Activated T-cell treated with anti-CD3 and anti-CD28 coated beads, Interleukin-2, amount 50 U/mL, for 4 hours (primary cell): ENCODE data around the gene TRAFD1. TPM values are rescaled to one million over a fixed set of nuclear protein-coding genes. Genes with fewer than 3 reads are reported as not detected.
"Not testable (repeated sequence)": the region's sequence is repeated elsewhere in the genome, so short reads cannot be mapped to it uniquely, and the experiment has no call there.

ENCODE experiments used
- ATAC-seq, 2 donors: fragments of 200-7000 bp; cut with Tn5 transposase; one replicate each; pipeline ENCODE4 v1.10.0; 2021
- DNase-seq: peaks from one replicate; pipeline ENCODE4 v3.0.0-alpha.2; 2020
- H3K27me3 Mint-ChIP-seq: one replicate; pipeline ENCODE4 v1.8.0; 2021; ENCODE audit warnings: low read depth, mixed read lengths
- H3K36me3 Mint-ChIP-seq: one replicate; pipeline ENCODE4 v1.8.0; 2022; ENCODE audit warnings: mixed read lengths; ENCODE audit not compliant: insufficient read depth
- H3K4me1 Mint-ChIP-seq: one replicate; pipeline ENCODE4 v1.8.0; 2021; ENCODE audit warnings: low read depth, mixed read lengths
- H3K4me3 Mint-ChIP-seq: one replicate; pipeline ENCODE4 v1.8.0; 2021; ENCODE audit warnings: mild to moderate bottlenecking, moderate library complexity, mixed read lengths
- H3K9me3 Mint-ChIP-seq: one replicate; pipeline ENCODE4 v1.8.0; 2021; ENCODE audit warnings: mixed read lengths
- total RNA-seq, 3 donors: library from RNA; stranded (reverse); gene quantifications; one replicate each; pipeline ENCODE4 v1.2.1, GENCODE V29; 2021

Gene TRAFD1
- total RNA-seq, 3 donors from 2014 or later: 47.1 to 52.3 (median 49.4) TPM

DNA sequence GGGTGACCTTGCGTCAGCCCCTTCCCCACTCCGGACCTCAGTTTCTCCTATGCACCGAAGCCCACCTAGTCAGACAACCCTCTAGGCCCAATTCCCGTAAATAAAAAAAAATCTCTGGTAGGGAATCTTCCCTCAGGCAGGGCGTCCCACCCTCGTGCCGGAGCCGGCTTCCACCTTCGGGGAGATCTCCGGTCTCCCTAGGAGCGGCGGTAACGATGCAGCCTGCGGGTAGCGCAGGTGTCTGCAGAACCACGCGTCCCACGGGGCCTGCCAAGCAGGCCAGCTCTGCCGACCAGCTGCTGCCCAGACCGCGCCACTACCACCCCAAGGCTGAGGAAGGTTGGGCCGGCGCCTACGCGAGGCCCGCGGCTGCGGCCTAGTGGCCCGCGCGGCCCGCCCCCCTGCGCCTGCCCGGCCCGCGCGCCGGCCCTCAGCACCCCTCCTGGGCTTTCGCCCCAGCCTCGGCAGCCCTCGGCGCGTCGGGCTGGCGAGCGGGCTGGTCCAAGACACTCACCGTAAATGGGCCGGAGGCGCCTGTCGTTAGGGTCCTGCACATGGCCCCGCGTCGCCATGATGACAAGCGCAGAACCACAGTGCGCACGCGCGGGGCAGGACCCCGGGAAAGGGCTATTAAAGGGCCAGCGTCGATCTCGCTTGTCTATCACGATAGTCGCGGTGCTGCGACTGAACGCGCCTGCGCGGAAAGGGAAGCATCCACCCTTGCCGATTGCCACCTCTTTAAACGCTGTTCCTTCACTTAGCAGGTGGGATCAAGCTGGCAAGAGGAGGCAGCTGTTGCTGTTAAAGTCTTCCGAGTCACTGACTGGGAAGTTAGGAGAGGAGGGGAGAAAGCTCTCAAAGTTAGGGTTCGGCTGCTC lies 16.9 kb upstream of the TRAFD1 start, which contains the start of gene NAA25:
Gene NAA25, minus strand, starts transcription at position 582 of the 878 bp plus-strand sequence. Its CDS starts 10 bp downstream, at position 572.
- peak within 1 kb of the TSS; percentile 93 for H3K4me3 Mint-ChIP-seq
- peaks cover 42% of the 10 kb centered on the region for H3K4me1 Mint-ChIP-seq
- DNase-seq (peak; percentile 83), ATAC-seq (peak; percentile 84 to 91)
- no peaks in the 10 kb centered on the region for H3K27me3 Mint-ChIP-seq
- peaks cover 21% of the 10 kb centered on the region for H3K36me3 Mint-ChIP-seq
- H3K9me3 Mint-ChIP-seq: no peaks in the 10 kb centered on the region

DNA sequence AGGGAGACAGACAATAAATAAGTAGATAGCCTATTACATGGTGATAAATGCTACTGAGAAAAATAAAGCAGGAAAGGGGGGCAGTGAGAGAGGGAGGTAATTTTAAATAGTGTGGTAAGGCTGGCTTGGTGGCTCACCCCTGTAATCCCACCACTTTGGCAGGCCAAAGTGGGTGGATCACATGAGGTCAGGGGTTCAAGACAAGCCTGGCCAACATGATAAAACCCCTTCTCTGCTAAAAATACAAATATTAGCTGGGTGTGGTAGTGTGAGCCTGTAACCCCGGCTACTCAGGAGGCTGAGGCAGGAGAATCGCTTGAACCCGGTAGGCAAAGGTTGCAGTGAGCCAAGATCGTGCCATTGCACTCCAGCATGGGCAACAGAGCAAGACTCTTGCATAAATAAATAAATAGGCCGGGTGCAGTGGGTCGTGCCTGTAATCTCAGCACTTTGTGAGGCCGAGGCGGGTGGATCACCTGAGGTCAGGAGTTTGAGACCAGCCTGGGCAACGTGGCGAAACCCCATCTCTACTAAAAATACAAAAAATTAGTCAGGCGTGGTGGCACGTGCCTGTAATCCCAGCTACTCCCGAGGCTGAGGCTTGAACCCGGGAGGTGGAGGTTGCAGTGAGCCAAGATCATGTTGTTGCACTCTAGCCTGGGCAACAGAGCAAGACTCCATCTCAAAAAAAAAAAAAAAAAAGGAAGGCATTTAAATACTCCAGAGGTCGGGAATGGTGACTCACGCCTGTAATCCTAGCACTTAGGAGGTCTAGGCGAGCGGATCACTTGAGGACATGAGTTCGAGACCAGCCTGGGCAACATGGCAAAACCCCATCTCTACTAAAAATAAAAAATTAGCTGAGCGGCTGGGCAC lies 14.3 kb upstream of the TRAFD1 start:
- not testable (repeated sequence) for H3K4me3 Mint-ChIP-seq, H3K9me3 Mint-ChIP-seq, H3K27me3 Mint-ChIP-seq, H3K36me3 Mint-ChIP-seq, DNase-seq, ATAC-seq
- H3K4me1 Mint-ChIP-seq: peaks cover 25% of the 10 kb centered on the region

DNA sequence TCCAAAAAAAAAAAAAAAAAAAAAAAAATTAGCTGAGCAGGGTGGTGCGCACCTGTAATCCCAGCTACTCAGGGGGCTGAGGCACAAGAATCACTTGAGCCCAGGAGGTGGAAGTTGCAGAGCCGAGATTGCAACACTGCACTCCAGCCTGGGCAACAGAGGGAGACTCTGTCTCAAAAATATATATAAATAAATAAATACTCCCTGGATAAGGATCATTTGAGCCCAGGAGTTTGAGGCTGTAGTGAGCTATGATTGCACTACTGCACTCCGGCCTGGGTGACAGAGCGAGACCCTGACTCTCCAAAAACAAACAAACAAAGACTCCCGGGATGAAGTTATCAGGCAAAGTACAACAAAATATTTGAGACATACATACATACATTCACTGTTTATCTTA lies 13.4 kb upstream of the TRAFD1 start:
- Mint-ChIP-seq H3K4me1 (peaks cover 21% of the 10 kb centered on the region), H3K27me3 (no peaks in the 10 kb centered on the region), H3K9me3 (no peaks in the 10 kb centered on the region), H3K36me3 (no peaks in the 10 kb centered on the region), H3K4me3 (no peak overlapping the region)
- ATAC-seq (no peak), DNase-seq (no peak)

DNA sequence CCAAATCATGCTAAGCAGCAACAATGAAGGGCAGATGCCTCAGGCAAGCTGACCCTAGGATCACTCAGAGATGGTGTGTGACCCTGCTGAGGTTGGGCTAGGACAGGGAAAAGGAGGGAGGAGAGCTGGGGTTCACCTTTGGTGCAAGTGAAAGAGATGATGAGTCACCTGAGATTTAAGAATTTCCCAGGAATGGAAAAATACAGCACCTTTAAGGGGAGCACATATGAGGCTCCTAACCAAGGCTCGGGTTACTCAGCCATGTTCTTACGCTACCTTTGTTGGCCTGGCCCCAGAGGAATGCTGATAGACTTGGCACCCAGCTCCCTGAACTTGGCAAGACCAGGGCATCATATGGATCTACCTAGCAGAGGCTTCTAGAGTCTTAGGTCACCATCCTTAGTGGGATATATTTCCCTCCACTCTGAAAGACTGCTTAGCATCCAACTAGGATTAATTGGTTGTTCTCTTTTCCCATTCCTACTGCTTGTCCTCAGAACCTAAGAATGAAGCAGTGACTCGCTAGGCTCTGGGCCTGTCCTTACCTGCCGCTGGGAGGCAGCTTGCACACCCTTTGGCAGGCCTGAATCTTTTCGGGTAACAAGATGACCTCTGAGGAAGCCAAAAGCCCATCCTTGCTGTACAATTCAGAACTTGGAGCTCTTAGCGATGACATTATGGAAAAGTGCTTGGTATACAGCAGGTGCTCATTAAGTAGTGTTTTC lies 12.8 kb upstream of the TRAFD1 start:
- no peak overlapping the region for H3K4me3 Mint-ChIP-seq
- H3K27me3 Mint-ChIP-seq: no peaks in the 10 kb centered on the region
- ATAC-seq (no peak), DNase-seq (no peak)
- peaks cover 15% of the 10 kb centered on the region for H3K4me1 Mint-ChIP-seq
- H3K9me3 Mint-ChIP-seq: no peaks in the 10 kb centered on the region
- no peaks in the 10 kb centered on the region for H3K36me3 Mint-ChIP-seq

DNA sequence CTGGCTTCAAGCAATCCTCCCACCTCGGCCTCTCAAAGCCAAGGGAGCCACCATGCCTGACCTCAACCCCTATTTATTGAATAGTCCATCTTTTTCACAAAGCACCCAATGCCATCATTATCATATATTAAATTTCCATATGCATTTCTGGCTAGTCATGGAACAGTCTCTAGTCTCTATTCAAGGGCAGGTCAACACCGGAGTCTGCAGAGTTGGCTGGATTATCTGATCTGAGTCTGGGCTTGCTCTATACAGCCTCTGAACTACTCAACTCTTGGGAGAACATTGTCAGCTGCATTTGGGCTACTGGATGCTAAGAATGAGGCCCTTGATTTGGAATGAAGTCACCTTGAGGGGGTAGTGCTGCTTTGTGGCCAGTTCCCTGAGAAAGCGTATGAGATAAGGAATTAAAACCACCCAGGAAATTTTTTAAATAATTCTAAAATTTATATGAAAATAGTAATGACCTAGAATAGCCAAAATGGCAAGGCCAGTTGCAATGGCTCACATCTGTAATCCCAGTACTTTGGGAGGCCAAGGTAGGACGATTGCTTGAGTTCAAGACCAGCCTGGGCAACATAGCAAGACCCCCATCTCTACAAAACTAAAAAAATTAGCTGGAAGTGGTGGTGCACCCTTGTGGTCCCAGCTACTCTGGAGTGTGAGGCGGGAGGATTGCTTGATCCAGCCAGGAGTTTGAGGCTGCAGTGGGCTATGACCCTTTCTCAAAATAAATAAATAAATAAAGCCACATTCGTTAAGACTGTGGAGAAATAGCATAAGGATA lies 9.9 kb upstream of the TRAFD1 start:
- DNase-seq (no peak), ATAC-seq (no peak)
- no peaks in the 10 kb centered on the region for H3K27me3 Mint-ChIP-seq

DNA sequence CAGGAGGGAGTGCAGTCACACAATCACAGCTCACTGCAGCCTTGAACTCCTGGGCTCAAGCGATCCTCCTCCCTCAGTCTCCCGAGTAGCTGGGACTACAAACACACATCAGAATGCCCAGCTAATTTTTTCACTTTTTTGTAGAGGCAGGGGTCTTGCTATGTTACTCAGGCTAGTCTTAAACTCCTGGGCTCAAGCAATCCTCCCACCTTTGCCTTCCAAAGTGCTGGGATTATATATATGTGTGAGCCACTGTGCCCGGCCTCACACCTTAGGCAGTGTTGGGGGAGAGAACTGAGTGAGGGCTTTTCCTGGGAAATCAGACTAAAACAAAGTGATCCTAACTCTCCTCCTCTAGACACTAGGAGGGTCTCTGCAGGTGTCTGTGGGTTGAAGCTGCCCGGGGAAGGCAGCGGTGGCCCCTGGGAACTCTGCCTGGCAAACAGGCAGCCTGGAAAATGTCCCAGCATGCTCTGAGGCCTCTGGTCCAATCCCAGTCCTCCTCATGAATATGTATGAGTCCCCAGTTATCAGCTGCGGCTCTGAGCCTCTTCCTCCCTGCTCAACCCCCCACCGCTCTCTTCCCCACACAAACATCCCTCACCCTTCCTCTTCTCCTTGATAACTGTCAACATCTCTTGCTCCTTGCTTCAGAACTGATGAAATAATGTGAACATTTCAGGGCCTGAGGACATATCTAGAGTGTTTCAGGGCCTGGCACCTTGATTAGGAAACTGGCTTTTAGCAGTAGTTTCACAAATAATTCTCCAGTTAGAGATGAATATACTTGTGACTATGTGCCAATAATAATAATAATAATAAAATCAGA lies 8.9 kb upstream of the TRAFD1 start:
- Mint-ChIP-seq H3K36me3 (no peaks in the 10 kb centered on the region), H3K27me3 (peaks cover 3% of the 10 kb centered on the region), H3K4me1 (peaks cover 10% of the 10 kb centered on the region), H3K4me3 (no peak overlapping the region), H3K9me3 (no peaks in the 10 kb centered on the region)
- DNase-seq (no peak), ATAC-seq (peak; percentile 58 to 78)

More for the DNA sequence above, 9.9 kb upstream of the TRAFD1 start:
- H3K4me1 Mint-ChIP-seq: peaks cover 10% of the 10 kb centered on the region
- H3K9me3 Mint-ChIP-seq: no peaks in the 10 kb centered on the region
- H3K4me3 Mint-ChIP-seq: no peak overlapping the region
- no peaks in the 10 kb centered on the region for H3K36me3 Mint-ChIP-seq

DNA sequence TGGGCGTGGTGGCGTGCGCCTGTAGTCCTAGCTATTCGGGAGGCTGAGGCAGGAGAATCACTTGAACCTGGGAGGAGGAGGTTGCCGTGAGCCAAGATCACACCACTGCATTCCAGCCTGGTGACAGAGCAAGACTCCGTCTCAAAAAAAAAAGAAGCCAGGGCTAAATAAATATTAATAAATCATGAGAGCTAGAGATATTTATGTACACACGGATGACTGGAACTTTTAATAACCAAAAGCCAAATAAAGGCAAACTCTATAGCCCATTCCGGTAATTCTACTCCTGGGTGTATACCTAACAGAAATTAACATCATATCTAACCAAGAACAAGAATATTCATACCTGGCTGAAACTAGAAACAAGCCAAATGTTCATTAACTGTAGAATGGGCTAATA lies 7.7 kb upstream of the TRAFD1 start:
- H3K9me3 Mint-ChIP-seq: no peaks in the 10 kb centered on the region
- ATAC-seq: no peak
- no peak overlapping the region for H3K4me3 Mint-ChIP-seq
- H3K27me3 Mint-ChIP-seq: peaks cover 3% of the 10 kb centered on the region
- no peak for DNase-seq
- no peaks in the 10 kb centered on the region for H3K36me3 Mint-ChIP-seq
- peaks cover 6% of the 10 kb centered on the region for H3K4me1 Mint-ChIP-seq

DNA sequence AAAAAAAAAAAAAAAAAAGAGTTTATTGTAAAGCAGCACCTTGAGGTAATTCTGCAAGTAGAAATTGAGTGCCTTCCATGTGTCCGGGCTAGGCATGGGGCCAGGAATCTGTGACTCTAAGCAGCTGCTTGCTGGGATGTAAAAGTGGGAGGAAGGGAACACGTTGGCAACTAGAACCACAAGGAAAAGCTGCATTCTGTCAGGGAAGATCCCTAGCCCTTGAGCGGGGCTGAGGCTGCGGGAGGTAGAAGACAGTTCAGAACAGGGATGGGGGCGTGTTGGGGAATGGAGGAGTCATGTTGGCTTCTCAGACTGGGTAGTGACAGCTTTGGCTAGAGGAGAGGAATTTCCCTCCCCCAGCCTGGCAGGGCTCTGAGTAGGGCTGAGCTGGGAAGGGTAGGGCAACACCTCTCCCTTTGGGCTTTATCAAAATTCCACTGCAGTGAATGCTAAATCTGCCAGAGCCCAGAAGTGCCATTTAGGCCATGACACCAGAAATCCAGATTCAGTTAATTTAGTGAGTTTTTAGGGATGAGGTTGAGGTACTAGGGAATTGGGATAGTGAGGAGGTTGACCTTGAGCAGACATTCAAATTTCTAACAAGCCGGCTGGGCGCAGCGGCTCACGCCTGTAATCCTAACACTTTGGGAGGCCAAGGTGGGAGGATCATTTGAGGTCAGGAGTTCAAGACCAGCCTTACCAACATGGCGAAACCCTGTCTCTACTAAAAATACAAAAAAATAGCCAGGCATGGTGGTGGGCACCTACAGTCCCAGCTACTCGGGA lies 3.4 kb upstream of the TRAFD1 start:
- H3K27me3 Mint-ChIP-seq: peaks cover 3% of the 10 kb centered on the region
- no peak for DNase-seq
- peaks cover under 1% of the 10 kb centered on the region for H3K36me3 Mint-ChIP-seq
- no peak overlapping the region for H3K4me3 Mint-ChIP-seq
- H3K9me3 Mint-ChIP-seq: no peaks in the 10 kb centered on the region
- no peak for ATAC-seq
- peaks cover 12% of the 10 kb centered on the region for H3K4me1 Mint-ChIP-seq

DNA sequence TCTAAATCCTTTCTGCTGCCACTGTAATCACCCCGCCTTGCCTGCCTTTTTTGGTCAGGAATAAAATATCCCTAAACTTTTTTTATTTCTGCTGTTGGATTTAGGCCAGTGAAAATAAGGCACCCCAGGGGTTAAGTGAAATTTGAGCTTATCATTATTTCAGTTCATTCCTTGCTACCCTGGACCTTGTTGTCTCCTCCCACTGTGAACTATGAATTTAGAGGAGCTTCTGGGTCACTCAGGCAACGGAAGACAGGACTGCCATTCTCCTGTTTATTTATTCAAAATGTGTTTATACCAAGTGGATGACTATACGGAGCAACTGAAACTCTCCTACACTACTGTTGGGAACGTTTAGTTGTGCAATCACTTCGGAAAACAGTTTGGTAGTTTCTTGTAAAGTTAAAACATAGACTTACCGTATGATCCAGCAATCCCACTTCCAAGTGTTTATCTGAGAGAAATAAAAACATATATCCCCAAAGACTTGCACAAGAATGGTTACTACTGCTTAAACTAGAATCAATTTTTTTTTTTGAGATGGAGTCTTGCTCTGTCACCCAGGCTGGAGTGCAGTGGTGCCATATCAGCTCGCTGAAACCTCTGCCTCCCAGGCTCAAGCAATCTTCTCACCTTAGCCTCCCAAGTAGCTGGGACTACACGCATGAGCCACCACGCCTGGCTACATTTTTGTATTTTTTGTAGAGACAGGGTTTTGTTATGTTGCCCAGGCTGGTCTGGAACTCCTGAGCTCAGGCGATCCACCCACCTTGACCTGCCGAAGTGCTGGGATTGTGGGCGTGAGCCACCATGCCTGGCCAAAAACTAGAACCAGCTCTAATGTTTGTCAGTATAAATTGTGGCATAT lies 2.3 kb upstream of the TRAFD1 start:
- H3K36me3 Mint-ChIP-seq: peaks cover 2% of the 10 kb centered on the region
- no peak for DNase-seq
- ATAC-seq: no peak
- H3K4me3 Mint-ChIP-seq: no peak overlapping the region
- H3K4me1 Mint-ChIP-seq: peaks cover 20% of the 10 kb centered on the region
- H3K9me3 Mint-ChIP-seq: no peaks in the 10 kb centered on the region
- peaks cover 3% of the 10 kb centered on the region for H3K27me3 Mint-ChIP-seq

DNA sequence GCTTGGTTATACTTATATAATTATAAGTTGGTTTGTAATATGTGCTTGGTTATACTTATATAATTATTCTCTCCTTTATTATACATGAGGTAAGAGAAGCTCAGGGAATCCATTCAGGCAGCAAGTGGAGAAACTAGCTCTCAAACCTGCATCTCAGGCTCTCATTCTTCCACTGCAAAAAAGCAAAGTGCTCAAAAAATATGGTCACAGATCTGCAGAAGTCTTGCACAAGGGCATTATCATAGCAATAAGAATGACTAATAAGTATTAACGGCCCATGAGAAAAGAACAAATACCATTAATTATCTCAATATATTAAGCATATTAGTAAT lies 476 bp upstream of the TRAFD1 start:
- Mint-ChIP-seq H3K4me3 (peak overlapping the region; percentile 90), H3K9me3 (no peaks in the 10 kb centered on the region), H3K27me3 (peaks cover 3% of the 10 kb centered on the region)

DNA sequence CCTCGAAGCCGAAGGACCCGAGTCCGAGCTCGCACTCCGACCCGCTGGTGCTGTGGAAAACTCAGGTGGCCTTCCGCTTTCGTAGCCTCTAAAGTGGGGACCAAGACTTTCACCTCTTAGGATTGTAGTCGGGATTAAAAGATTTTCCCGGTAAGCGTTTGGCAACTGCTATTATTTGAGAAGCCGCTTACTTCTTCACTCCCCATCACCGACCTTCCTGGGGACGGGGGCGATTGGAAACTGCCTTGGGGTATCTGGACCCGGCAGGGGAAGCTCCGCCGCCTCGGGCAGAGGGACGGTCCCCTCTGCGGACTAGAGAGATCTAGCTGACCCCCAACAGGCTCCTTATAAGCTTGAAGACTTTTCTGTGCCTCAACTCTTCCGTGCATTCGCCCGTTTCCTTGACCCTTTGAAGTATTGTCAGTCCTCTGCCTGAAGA lies 659 bp downstream of the TRAFD1 start:
- peaks cover 44% of the 10 kb centered on the region for H3K4me1 Mint-ChIP-seq
- DNase-seq (no peak), ATAC-seq (no peak)
- H3K9me3 Mint-ChIP-seq: no peaks in the 10 kb centered on the region
- peaks cover 4% of the 10 kb centered on the region for H3K36me3 Mint-ChIP-seq
- peak overlapping the region; percentile 90 for H3K4me3 Mint-ChIP-seq
- no peaks in the 10 kb centered on the region for H3K27me3 Mint-ChIP-seq

More for the DNA sequence above, 476 bp upstream of the TRAFD1 start:
- H3K36me3 Mint-ChIP-seq: peaks cover 2% of the 10 kb centered on the region
- DNase-seq (no peak), ATAC-seq (no peak)
- H3K4me1 Mint-ChIP-seq: peaks cover 36% of the 10 kb centered on the region

DNA sequence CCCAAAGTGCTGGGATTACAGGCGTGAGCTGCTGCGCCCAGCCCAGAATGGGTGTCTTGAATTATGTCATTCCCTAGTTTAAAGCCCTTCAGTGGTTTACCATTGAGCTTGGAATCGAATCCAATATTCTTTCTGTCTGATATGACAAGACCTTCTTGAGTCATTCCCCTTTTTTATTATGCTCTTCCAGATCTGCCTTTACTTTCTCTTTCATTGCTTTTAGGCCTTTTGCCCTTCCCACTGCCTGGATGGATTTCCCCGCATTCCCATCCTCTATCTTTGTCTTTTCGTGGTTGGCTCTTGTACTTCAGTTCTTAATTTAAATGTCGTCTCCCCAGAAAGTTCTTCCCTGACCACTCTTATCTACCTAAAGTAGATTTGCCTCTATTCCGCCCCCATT lies 1.6 kb downstream of the TRAFD1 start:
- DNase-seq: no peak
- Mint-ChIP-seq H3K27me3 (no peaks in the 10 kb centered on the region), H3K9me3 (no peaks in the 10 kb centered on the region), H3K4me3 (peak overlapping the region; percentile 90), H3K36me3 (peaks cover 6% of the 10 kb centered on the region), H3K4me1 (peaks cover 52% of the 10 kb centered on the region)
- no peak for ATAC-seq
